Liver (tissue), 3 donors: ENCODE data around the gene ASB8.

ENCODE experiments used
- CTCF ChIP-seq: fragments of 150-350 bp; IDR thresholded peaks from 2 replicates; pipeline ENCODE4 v1.5.1; 2017; ENCODE audit warnings: improper control_type of control experiment, low read depth, low read length; ENCODE audit not compliant: missing input control
- HNF4A ChIP-seq, 2 donors: conservative IDR thresholded peaks; 2 replicates each; pipeline ENCODE4 v1.6.1; 2016; ENCODE audit warnings: antibody characterized with exemption in 2 of 2, mild to moderate bottlenecking in 2 of 2
- JUND ChIP-seq, 2 donors: IDR thresholded peaks; 2 replicates each; pipeline ENCODE4 v1.6.1; 2016; ENCODE audit warnings: antibody characterized with exemption in 2 of 2
- RAD21 ChIP-seq, 2 donors: IDR thresholded peaks; 2 replicates each; pipeline ENCODE4 v1.6.1; 2016; ENCODE audit warnings: antibody characterized with exemption in 2 of 2, mild to moderate bottlenecking in 2 of 2
- SP1 ChIP-seq: IDR thresholded peaks from 2 replicates; pipeline ENCODE4 v1.6.1; 2018; ENCODE audit warnings: antibody characterized with exemption, mild to moderate bottlenecking
- TAF1 ChIP-seq: conservative IDR thresholded peaks from 2 replicates; pipeline ENCODE4 v1.6.1; 2016; ENCODE audit warnings: antibody characterized with exemption, mild to moderate bottlenecking
- TF ChIP-seq, protein P1 (sequence below): IDR thresholded peaks from 2 replicates; pipeline ENCODE4 v1.6.1; 2016; ENCODE audit warnings: antibody characterized with exemption, mild to moderate bottlenecking
- donor health status: healthy.
- donor health status: healthy.

- TF ChIP-seq CTCF, result no peak
- TF ChIP-seq RAD21 (IDR thresholded peaks at IDR 0.05), result no peak
- no peak for TF ChIP-seq TAF1
- TF ChIP-seq, protein P1, sequence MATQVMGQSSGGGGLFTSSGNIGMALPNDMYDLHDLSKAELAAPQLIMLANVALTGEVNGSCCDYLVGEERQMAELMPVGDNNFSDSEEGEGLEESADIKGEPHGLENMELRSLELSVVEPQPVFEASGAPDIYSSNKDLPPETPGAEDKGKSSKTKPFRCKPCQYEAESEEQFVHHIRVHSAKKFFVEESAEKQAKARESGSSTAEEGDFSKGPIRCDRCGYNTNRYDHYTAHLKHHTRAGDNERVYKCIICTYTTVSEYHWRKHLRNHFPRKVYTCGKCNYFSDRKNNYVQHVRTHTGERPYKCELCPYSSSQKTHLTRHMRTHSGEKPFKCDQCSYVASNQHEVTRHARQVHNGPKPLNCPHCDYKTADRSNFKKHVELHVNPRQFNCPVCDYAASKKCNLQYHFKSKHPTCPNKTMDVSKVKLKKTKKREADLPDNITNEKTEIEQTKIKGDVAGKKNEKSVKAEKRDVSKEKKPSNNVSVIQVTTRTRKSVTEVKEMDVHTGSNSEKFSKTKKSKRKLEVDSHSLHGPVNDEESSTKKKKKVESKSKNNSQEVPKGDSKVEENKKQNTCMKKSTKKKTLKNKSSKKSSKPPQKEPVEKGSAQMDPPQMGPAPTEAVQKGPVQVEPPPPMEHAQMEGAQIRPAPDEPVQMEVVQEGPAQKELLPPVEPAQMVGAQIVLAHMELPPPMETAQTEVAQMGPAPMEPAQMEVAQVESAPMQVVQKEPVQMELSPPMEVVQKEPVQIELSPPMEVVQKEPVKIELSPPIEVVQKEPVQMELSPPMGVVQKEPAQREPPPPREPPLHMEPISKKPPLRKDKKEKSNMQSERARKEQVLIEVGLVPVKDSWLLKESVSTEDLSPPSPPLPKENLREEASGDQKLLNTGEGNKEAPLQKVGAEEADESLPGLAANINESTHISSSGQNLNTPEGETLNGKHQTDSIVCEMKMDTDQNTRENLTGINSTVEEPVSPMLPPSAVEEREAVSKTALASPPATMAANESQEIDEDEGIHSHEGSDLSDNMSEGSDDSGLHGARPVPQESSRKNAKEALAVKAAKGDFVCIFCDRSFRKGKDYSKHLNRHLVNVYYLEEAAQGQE, result no peak
- TF ChIP-seq SP1, result no peak
- no peak for TF ChIP-seq HNF4A (conservative IDR thresholded peaks at IDR 0.05)
- no peak for TF ChIP-seq JUND (IDR thresholded peaks at IDR 0.05)
Measured at GRCh38 chr12:48199774-48200221, 42.5 kb upstream of the ASB8 start.
